GF-D8 (cell line): Measurements from ENCODE around the gene RAB4B.
"Not testable (repeated sequence)": the region's sequence is repeated elsewhere in the genome, so short reads cannot be mapped to it uniquely, and the experiment has no call there.

Source experiments
- DNase-seq: peaks from one replicate; lab custom pipeline; 2025; lab: John Stamatoyannopoulos, UW

Gene RAB4B

GRCh38 chr19:40777937-40778705 is at the start of gene RAB4B:
TSS of gene RAB4B (plus strand) at chr19:40778247. CDS start at chr19:40778376, 129 bp downstream.
- peak; percentile 98 for DNase-seq

- DNase-seq: not testable (repeated sequence)
Observed at GRCh38 chr19:40730065-40730464, 48.0 kb upstream of the RAB4B start.

GRCh38 chr19:40732304-40732703 is 45.7 kb upstream of the RAB4B start:
- not testable (repeated sequence) for DNase-seq

GRCh38 chr19:40733149-40733548 is 44.9 kb upstream of the RAB4B start:
- no peak for DNase-seq

GRCh38 chr19:40735013-40735771 is 42.9 kb upstream of the RAB4B start:
- no peak for DNase-seq

GRCh38 chr19:40736661-40737060 is 41.4 kb upstream of the RAB4B start:
- DNase-seq: no peak

GRCh38 chr19:40737102-40737644 is 40.9 kb upstream of the RAB4B start:
- DNase-seq: no peak

- no peak for DNase-seq
Observed at GRCh38 chr19:40739030-40739839, 38.8 kb upstream of the RAB4B start.

GRCh38 chr19:40739871-40740703 is 38.0 kb upstream of the RAB4B start:
- no peak for DNase-seq

GRCh38 chr19:40740747-40741146 is 37.3 kb upstream of the RAB4B start:
- DNase-seq: no peak

GRCh38 chr19:40741527-40742390 is 36.3 kb upstream of the RAB4B start:
- DNase-seq: no peak

- no peak for DNase-seq
Observed at GRCh38 chr19:40742477-40742876, 35.6 kb upstream of the RAB4B start.

GRCh38 chr19:40742886-40743285 is 35.2 kb upstream of the RAB4B start:
- DNase-seq: no peak

GRCh38 chr19:40743926-40744325 is 34.1 kb upstream of the RAB4B start:
- DNase-seq: no peak

- DNase-seq: no peak
Observed at GRCh38 chr19:40744554-40745401, 33.3 kb upstream of the RAB4B start.

GRCh38 chr19:40745402-40745780 is 32.7 kb upstream of the RAB4B start:
- DNase-seq: no peak

- DNase-seq: no peak
Observed at GRCh38 chr19:40747536-40747935, 30.5 kb upstream of the RAB4B start.

- DNase-seq: peak; percentile 99
Observed at GRCh38 chr19:40750058-40750873, 27.8 kb upstream of the RAB4B start, which contains the start of gene ACTMAP. TSS of gene ACTMAP (minus strand) at chr19:40750477. CDS start at chr19:40749803, 674 bp downstream.
